Smooth muscle cell (in vitro differentiated cells): ENCODE data around the gene CIDEC. TPM values are rescaled to one million over a fixed set of nuclear protein-coding genes. Genes with fewer than 3 reads are reported as not detected.
A peak's percentile ranks its signal among the peaks of the same experiment; 100 is the strongest.
"Not testable (repeated sequence)": the region's sequence is repeated elsewhere in the genome, so short reads cannot be mapped to it uniquely, and the experiment has no call there.

ENCODE experiments used
- DNase-seq: peaks from one replicate; lab custom pipeline; 2025; ENCODE audit not compliant: unreplicated experiment; lab: John Stamatoyannopoulos, UW
- H2AFZ ChIP-seq: fragments of 200-600 bp; sonication (generic); 2 replicates; pipeline ENCODE4 v1.6.0; 2016; ENCODE audit warnings: antibody characterized with exemption, low read depth, mild to moderate bottlenecking
- H3F3A ChIP-seq: fragments of 200-600 bp; sonication (generic); 2 replicates; pipeline ENCODE4 v1.6.0; 2017; ENCODE audit warnings: antibody characterized with exemption, low read depth
- H3K27ac ChIP-seq: fragments of 200-600 bp; sonication (generic); 2 replicates; pipeline ENCODE4 v1.5.1; 2016; ENCODE audit warnings: low read depth, mild to moderate bottlenecking
- H3K27me3 ChIP-seq: fragments of 200-600 bp; sonication (generic); 2 replicates; pipeline ENCODE4 v1.6.1; 2016; ENCODE audit warnings: low read depth, mild to moderate bottlenecking
- H3K36me3 ChIP-seq: fragments of 200-600 bp; sonication (generic); 2 replicates; pipeline ENCODE4 v1.5.1; 2016; ENCODE audit warnings: low read depth
- H3K4me1 ChIP-seq: fragments of 200-600 bp; sonication (generic); 2 replicates; pipeline ENCODE4 v1.5.1; 2016; ENCODE audit warnings: low read depth
- H3K4me2 ChIP-seq: fragments of 200-600 bp; sonication (generic); 2 replicates; pipeline ENCODE4 v1.6.0; 2016; ENCODE audit warnings: mild to moderate bottlenecking
- H3K4me3 ChIP-seq: fragments of 200-600 bp; sonication (generic); 2 replicates; pipeline ENCODE4 v1.5.1; 2016; ENCODE audit warnings: mild to moderate bottlenecking
- H3K79me2 ChIP-seq: fragments of 200-600 bp; sonication (generic); 2 replicates; pipeline ENCODE4 v1.6.0; 2016; ENCODE audit warnings: low read depth, mild to moderate bottlenecking
- H3K9ac ChIP-seq: fragments of 200-600 bp; sonication (generic); 2 replicates; pipeline ENCODE4 v1.6.0; 2016; ENCODE audit warnings: low read depth
- H3K9me3 ChIP-seq: fragments of 200-600 bp; sonication (generic); replicated peaks from 2 replicates; pipeline ENCODE4 v1.5.1; 2016; ENCODE audit warnings: low read depth
- H4K20me1 ChIP-seq: fragments of 200-600 bp; sonication (generic); 2 replicates; pipeline ENCODE4 v1.6.0; 2016; ENCODE audit warnings: low read depth
- CTCF ChIP-seq: fragments of 200-600 bp; sonication (generic); IDR thresholded peaks from 2 replicates; pipeline ENCODE4 v1.5.1; 2017; ENCODE audit warnings: borderline replicate concordance, mild to moderate bottlenecking, antibody characterized with exemption; ENCODE audit not compliant: insufficient read depth, poor library complexity, severe bottlenecking
- WGBS: methylation state at CpG from one replicate; pipeline ENCODE4 v1.1.7; 2016; ENCODE audit warnings: low lambda C conversion rate; 5-methylcytosine and 5-hydroxymethylcytosine counted together
- polyA plus RNA-seq: library from polyadenylated mRNA; unstranded; fragments of >200 nt; fragmentation: Nextera tagmentation; extraction: Ambion mirVana; gene quantifications from 2 replicates; pipeline ENCODE4 v1.2.1, GENCODE V29; 2016
- total RNA-seq: library from RNA; depleted of rRNA; stranded (reverse); fragments of >200 nt; gene quantifications from 2 replicates; pipeline ENCODE4 v1.2.3, GENCODE V29; 2014

CIDEC gene
- total and polyA plus RNA-seq, 2 experiments from 2014 or later = not detected

DNA sequence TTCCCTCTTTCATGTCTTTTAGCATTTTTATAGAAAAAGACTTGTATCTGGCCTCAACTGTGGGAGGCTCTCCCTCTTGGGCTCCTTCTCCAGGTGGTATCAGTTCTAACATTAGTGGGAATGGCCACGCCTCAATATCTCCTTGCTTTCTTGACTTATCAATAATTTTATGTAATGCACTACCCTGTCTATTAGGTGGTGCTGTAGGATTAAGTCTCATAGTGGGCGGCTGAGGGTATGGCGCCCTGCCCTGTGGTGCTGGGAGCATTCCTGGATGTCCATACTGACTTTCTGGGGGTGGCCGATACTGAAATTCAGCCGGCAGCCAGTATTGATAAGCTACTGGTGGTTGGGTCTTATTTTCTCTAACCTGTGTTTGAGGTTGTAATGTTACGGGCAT, 27.5 kb downstream of the CIDEC start:
- H3K9me3 ChIP-seq = no peaks in the 10 kb centered on the region
- H3K4me3 ChIP-seq = no peak overlapping the region
- no peak overlapping the region for H3K9ac ChIP-seq
- H3K27ac ChIP-seq = no peak overlapping the region
- H4K20me1 ChIP-seq = no peaks in the 10 kb centered on the region
- H3K4me1 ChIP-seq = peaks cover 8% of the 10 kb centered on the region
- no peak overlapping the region for H2AFZ ChIP-seq
- no peaks in the 10 kb centered on the region for H3K27me3 ChIP-seq
- TF ChIP-seq CTCF = no peak
- no peak overlapping the region for H3K4me2 ChIP-seq
- no peaks in the 10 kb centered on the region for H3K36me3 ChIP-seq
- no peaks in the 10 kb centered on the region for H3K79me2 ChIP-seq
- no peaks in the 10 kb centered on the region for H3F3A ChIP-seq
- WGBS = 92% methylated on average over 6 of the region's 6 CpGs
- DNase-seq = no peak

DNA sequence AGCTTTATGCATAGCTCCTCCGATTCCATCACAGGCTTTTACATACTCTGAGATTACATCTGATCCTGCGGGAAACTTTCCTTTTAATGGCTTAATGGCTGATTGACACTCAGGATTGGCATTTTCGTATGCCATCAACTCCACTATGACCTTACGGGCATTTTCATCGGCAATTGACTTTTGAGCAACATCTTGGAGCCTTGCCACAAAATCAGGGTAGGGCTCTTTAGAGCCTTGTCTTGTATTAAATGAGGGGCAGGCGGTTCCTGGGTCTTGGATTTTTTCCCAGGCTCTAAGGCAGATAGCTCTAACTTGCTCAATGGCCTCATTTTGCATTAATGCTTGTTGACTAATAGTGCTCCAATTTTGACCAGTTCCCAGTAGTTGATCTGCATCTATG, 28.1 kb downstream of the CIDEC start:
- H4K20me1 ChIP-seq, H3K27ac ChIP-seq, H3F3A ChIP-seq, H3K36me3 ChIP-seq, H3K9me3 ChIP-seq, H3K27me3 ChIP-seq, H3K4me3 ChIP-seq, H3K4me1 ChIP-seq, DNase-seq, H3K79me2 ChIP-seq, H2AFZ ChIP-seq, H3K4me2 ChIP-seq, H3K9ac ChIP-seq: not testable (repeated sequence)
- WGBS = 58% methylated on average over 6 of the region's 6 CpGs

- not testable (repeated sequence) for H3K27me3 ChIP-seq, H3K4me2 ChIP-seq, H2AFZ ChIP-seq, H4K20me1 ChIP-seq, H3F3A ChIP-seq, H3K9me3 ChIP-seq, H3K9ac ChIP-seq, H3K4me1 ChIP-seq, DNase-seq, H3K27ac ChIP-seq, H3K79me2 ChIP-seq, H3K36me3 ChIP-seq, H3K4me3 ChIP-seq
- 75% methylated on average over 6 of the region's 6 CpGs for WGBS
Measured at GRCh38 chr3:9851383-9851782, 28.7 kb downstream of the CIDEC start.

GRCh38 chr3:9848860-9849259, 31.2 kb downstream of the CIDEC start:
- H4K20me1 ChIP-seq, H3K9me3 ChIP-seq, H2AFZ ChIP-seq, H3K79me2 ChIP-seq, H3K9ac ChIP-seq, H3K27ac ChIP-seq, H3K36me3 ChIP-seq, H3K4me2 ChIP-seq, H3K27me3 ChIP-seq, DNase-seq, H3K4me3 ChIP-seq, H3K4me1 ChIP-seq, H3F3A ChIP-seq: not testable (repeated sequence)
- 42% methylated on average over 4 of the region's 4 CpGs for WGBS
- TF ChIP-seq CTCF = peak; percentile 62

GRCh38 chr3:9847870-9848269, 32.2 kb downstream of the CIDEC start:
- not testable (repeated sequence) for H2AFZ ChIP-seq, H3K9me3 ChIP-seq, H3K4me3 ChIP-seq, H3K4me1 ChIP-seq, H4K20me1 ChIP-seq, DNase-seq, H3K36me3 ChIP-seq, H3K9ac ChIP-seq, H3F3A ChIP-seq, H3K4me2 ChIP-seq, H3K27ac ChIP-seq, H3K27me3 ChIP-seq, H3K79me2 ChIP-seq
- WGBS = 35% methylated on average over 9 of the region's 9 CpGs
